Measurements from ENCODE around the gene GULP1. TPM values are rescaled to one million over a fixed set of nuclear protein-coding genes. Genes with fewer than 3 reads are reported as not detected.

The GULP1 gene
- total RNA-seq, 1 donor from 2014 or later = 30.0 TPM

DNA sequence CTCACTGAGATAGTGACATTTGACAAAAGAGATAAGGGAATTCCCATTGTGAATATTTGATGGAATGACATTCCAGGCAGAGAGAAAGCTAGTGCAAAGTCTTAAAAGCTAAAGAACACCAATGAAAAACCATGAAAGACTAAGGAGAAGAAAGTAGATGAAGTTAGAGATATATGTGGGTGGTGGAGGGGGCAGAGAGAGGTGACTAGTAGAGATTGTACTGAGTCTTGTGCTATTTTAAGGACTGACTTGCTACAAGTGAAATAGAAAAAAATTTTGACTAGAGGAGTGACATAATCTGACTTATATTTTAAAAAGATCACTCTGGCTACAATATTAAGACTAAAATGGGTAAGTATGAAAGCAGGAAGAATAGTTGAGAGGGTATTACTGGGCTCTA lies 35.3 kb upstream of the GULP1 start:
- Histone ChIP-seq H3K4me3 (ENCODE audit: low read depth, low read length) (no peak overlapping the region), H3K27me3 (ENCODE audit: control insufficient read depth, insufficient read depth, low read length) (no peaks in the 10 kb centered on the region), H3K36me3 (ENCODE audit: control insufficient read depth, insufficient read depth, low read length) (no peaks in the 10 kb centered on the region)
- TF ChIP-seq, protein P1, sequence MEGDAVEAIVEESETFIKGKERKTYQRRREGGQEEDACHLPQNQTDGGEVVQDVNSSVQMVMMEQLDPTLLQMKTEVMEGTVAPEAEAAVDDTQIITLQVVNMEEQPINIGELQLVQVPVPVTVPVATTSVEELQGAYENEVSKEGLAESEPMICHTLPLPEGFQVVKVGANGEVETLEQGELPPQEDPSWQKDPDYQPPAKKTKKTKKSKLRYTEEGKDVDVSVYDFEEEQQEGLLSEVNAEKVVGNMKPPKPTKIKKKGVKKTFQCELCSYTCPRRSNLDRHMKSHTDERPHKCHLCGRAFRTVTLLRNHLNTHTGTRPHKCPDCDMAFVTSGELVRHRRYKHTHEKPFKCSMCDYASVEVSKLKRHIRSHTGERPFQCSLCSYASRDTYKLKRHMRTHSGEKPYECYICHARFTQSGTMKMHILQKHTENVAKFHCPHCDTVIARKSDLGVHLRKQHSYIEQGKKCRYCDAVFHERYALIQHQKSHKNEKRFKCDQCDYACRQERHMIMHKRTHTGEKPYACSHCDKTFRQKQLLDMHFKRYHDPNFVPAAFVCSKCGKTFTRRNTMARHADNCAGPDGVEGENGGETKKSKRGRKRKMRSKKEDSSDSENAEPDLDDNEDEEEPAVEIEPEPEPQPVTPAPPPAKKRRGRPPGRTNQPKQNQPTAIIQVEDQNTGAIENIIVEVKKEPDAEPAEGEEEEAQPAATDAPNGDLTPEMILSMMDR (IDR thresholded peaks at IDR 0.05; ENCODE audit: insufficient read depth, low read length, severe bottlenecking) = no peak
- DNase-seq (ENCODE audit: low read depth) (no peak), FAIRE-seq (no peak)

- TF ChIP-seq, protein P1 (IDR thresholded peaks at IDR 0.05; ENCODE audit: insufficient read depth, low read length, severe bottlenecking) = no peak
- FAIRE-seq (no peak), DNase-seq (ENCODE audit: low read depth) (no peak)
- no peak overlapping the region for H3K4me3 ChIP-seq (ENCODE audit: low read depth, low read length)
- H3K36me3 ChIP-seq (ENCODE audit: control insufficient read depth, insufficient read depth, low read length) = no peaks in the 10 kb centered on the region
- no peaks in the 10 kb centered on the region for H3K27me3 ChIP-seq (ENCODE audit: control insufficient read depth, insufficient read depth, low read length)
Measured at GRCh38 chr2:188265315-188265714, 26.4 kb upstream of the GULP1 start.

DNA sequence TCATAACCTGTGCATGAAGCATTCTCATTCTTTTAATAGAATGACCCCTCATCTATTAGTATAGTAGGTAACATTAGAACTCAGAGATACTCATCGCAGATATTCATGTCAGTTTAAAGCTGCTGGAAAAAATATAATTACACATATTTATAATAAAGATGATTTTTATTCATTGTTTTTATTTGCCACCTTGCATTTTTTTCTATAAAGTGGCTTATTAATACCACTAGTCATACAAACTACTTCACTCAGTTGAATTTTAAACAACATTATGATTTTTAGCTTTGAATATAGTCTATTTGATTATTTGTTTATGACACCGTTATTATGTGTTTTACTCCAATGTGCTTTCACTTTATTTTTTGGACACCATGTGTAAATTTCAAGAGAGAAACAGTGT lies 23.9 kb upstream of the GULP1 start:
- DNase-seq (ENCODE audit: low read depth) (no peak), FAIRE-seq (no peak)
- H3K36me3 ChIP-seq (ENCODE audit: control insufficient read depth, insufficient read depth, low read length) = no peaks in the 10 kb centered on the region
- TF ChIP-seq, protein P1 (IDR thresholded peaks at IDR 0.05; ENCODE audit: insufficient read depth, low read length, severe bottlenecking) = no peak
- no peaks in the 10 kb centered on the region for H3K27me3 ChIP-seq (ENCODE audit: control insufficient read depth, insufficient read depth, low read length)
- no peak overlapping the region for H3K4me3 ChIP-seq (ENCODE audit: low read depth, low read length)

DNA sequence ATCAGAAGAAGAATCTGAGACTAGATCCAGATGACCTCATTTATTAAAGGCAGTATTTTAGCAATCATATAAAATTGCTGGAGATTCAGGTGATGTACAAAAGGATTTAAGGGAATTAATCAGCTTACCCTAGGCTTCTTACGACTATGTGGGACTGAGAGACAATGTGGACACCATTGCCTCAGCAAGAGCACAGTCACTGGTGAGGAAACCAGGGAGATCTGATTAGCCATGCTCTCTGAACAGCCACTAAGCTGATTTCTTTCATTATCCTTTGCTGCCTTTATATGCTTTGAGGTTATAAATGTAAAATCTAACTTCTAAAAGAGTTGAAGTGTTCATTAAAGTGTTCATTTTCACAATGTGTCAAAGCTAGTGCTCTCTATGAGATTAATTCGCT lies 22.7 kb upstream of the GULP1 start:
- Histone ChIP-seq H3K36me3 (ENCODE audit: control insufficient read depth, insufficient read depth, low read length) (no peaks in the 10 kb centered on the region), H3K27me3 (ENCODE audit: control insufficient read depth, insufficient read depth, low read length) (no peaks in the 10 kb centered on the region), H3K4me3 (ENCODE audit: low read depth, low read length) (no peak overlapping the region)
- no peak for DNase-seq (ENCODE audit: low read depth)
- no peak for FAIRE-seq
- TF ChIP-seq, protein P1 (IDR thresholded peaks at IDR 0.05; ENCODE audit: insufficient read depth, low read length, severe bottlenecking) = no peak

DNA sequence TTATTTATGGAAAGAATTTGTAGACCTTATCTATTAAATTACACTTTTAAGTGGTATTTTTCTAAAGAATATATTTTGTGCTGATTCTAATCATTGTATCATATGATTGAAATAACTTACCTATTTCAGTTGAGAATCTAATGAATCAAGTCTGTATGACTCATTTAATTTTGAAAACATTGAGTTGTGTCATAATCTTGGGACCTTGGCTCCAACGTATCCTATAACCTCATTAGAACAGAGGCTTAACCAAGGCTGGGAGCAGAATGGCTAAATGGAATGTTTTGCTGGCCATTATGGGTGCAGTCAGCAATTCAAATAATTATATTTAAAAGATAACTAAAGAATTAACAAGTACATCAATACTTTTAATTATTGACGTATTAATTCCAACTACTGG lies 19.6 kb upstream of the GULP1 start:
- FAIRE-seq (no peak), DNase-seq (ENCODE audit: low read depth) (peak; percentile 55)
- H3K27me3 ChIP-seq (ENCODE audit: control insufficient read depth, insufficient read depth, low read length) = no peaks in the 10 kb centered on the region

GRCh38 chr2:188274274-188274673 lies 17.4 kb upstream of the GULP1 start:
- TF ChIP-seq, protein P1 (IDR thresholded peaks at IDR 0.05; ENCODE audit: insufficient read depth, low read length, severe bottlenecking) = no peak
- Histone ChIP-seq H3K4me3 (ENCODE audit: low read depth, low read length) (no peak overlapping the region), H3K27me3 (ENCODE audit: control insufficient read depth, insufficient read depth, low read length) (no peaks in the 10 kb centered on the region), H3K36me3 (ENCODE audit: control insufficient read depth, insufficient read depth, low read length) (no peaks in the 10 kb centered on the region)
- DNase-seq (ENCODE audit: low read depth) (no peak), FAIRE-seq (no peak)

More for the DNA sequence above, 19.6 kb upstream of the GULP1 start:
- Histone ChIP-seq H3K36me3 (ENCODE audit: control insufficient read depth, insufficient read depth, low read length) (no peaks in the 10 kb centered on the region), H3K4me3 (ENCODE audit: low read depth, low read length) (no peak overlapping the region)
- TF ChIP-seq, protein P1 (IDR thresholded peaks at IDR 0.05; ENCODE audit: insufficient read depth, low read length, severe bottlenecking) = no peak
